GM21737 (cell line): ENCODE results near the gene MLNR.

ENCODE experiments used
- ATAC-seq: cut with Tn5 transposase; IDR thresholded peaks from one replicate; pipeline ENCODE4 v1.9.1; 2021; ENCODE audit warnings: mild to moderate bottlenecking, moderate library complexity; ENCODE audit not compliant: unreplicated experiment

The MLNR gene

DNA sequence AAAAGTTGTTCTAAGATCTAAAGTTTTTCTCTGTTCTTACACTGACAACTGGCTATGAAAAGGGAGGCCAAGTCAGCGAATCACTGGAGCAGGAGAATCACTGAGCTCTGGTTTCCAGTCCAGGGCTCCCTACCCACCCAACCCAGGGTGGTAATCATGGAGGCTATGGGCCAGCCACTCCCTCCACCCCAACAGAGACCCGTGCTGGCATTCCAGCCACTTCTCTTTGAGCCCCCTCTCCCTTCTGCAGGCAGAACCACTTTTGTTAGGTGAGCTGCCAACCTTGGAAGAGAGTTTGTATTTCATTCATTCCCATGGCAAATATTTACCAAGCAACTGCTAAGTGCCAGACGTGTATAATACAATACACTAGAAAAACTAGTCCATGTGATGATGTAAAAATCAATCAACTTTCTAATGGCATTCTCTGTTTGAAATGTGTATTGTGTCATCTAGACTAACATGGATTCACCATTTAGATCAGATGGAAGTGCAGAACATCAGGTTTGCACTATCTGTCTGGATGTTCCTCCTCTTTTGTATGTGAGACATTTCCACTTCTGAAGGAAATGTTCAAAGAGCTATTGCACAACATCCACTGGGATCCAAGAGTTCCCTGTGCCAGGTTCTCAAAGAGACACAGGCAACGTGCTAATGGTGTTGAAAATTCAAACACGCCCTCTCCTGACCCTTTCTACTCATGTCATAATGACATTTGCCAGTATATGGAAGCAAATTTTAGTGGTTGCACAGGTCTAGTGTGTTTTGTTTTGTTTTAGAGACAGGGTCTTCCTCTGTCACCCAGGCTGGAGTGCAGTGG is 5.3 kb downstream of the MLNR start:
- ATAC-seq, result no peak

DNA sequence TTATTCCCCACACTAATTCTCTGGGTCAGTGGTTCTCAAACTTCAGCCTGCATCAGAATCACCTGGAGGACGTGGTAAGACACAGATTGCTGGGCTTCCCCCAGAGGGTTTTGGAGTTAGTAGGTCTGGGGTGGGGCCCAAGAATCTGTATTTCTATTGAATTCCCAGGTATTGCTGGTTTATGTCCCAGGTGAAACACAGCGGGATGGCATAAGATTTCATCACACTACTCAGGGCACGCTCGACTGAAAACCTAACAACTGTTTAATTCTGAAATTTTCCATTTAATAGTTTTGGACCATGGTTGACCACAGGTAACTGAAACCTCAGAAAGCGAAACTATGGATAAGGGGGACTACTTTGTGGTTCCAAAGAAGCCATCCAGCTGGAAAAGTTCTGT is 6.5 kb downstream of the MLNR start:
- ATAC-seq, result no peak

GRCh38 chr13:49234741-49235140 is 14.6 kb downstream of the MLNR start:
- no peak for ATAC-seq

- ATAC-seq, result no peak
Observed at GRCh38 chr13:49235856-49236431, 15.8 kb downstream of the MLNR start.

GRCh38 chr13:49238621-49239020 is 18.5 kb downstream of the MLNR start:
- no peak for ATAC-seq

DNA sequence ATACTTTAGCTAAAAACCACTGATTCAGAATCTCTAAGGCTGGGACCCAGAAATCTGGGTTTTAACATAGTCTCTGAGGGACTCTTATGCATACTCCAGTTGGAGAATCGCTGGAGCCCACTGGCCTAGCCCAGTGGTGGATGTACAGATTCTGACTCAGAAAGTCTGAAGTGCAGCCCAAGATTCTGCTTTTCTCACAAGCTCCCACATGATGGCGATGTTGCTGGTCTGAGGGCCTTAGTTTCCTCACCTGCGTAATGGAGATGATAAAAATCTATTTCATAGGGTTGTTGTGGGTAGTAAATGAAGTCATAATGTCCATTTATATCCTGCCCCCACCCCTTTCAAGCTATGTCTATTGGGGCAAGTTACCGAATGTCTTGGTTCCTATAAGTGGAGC is 19.9 kb downstream of the MLNR start:
- no peak for ATAC-seq

DNA sequence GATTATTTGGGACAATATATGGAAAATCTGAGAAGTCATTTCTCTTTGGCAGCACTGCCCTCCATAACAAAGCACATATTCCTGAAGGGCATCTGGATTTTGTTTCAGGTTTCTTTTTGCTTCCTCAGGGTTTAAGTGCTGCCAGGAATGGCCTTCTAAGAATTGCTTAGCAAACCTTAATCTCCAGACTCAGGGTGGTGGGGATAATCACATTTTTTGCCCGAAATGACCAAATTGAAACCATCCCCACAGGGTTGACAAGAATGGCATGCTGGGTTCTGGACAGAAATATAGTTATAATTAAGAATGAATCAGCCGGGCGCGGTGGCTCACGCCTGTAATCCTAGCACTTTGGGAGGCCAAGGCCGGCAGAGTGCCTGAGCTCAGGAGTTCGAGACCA is 21.2 kb downstream of the MLNR start:
- no peak for ATAC-seq

GRCh38 chr13:49245101-49245500 is 25.0 kb downstream of the MLNR start:
- ATAC-seq, result no peak

- peak; percentile 28 for ATAC-seq
Observed at GRCh38 chr13:49246850-49247642, 26.9 kb downstream of the MLNR start.

DNA sequence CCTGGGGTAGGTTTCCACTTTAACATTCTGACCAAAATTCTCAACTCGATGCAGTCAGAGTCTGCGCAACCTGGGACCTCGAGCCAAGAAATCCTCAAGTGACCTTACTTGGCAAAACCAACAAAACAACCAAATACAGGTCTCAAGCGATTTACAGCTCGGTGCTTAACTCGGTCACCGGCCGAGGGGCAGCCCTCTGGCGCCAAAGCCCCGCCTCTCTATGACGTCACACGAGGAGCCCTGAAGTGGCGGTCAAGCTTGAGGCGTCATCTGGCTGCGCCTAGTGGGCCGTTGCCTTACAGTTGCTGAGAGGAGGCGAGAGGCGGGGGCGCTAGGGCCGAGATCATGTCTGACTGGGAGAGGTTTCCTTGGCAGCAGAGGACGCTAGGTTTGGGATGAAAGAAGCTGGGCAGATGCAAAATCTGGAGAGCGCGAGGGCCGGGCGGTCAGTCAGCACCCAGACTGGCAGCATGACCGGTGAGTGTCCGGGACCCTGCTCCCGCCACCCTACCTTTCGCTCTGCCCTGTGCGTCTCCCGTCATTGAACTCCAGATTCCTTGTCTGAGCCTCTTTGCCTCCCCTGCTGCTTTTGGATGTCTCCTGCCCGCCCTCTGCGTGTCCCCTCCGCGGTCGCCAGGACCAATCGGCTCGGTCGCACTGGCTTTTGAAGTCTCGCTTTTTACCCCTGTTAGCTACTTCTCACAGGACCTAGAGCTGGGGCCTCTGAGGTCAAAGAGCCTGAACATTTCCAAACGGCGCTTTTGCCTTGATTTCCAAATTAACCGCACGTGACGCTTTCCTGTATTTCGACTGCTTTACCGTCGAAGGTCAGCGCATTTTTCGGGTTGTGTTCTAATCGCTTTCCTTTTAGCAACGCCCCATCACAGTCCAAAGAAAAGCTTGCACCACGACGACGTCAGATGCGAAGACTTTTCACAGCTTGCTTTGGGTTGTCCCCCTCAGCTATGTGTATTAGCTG is 27.8 kb downstream of the MLNR start, which contains the start of gene CDADC1:
Gene CDADC1 (plus strand): TSS at position 283 of the 979 bp plus-strand sequence. CDS start 113 bp downstream, at position 396.
- peak; percentile 97 for ATAC-seq

DNA sequence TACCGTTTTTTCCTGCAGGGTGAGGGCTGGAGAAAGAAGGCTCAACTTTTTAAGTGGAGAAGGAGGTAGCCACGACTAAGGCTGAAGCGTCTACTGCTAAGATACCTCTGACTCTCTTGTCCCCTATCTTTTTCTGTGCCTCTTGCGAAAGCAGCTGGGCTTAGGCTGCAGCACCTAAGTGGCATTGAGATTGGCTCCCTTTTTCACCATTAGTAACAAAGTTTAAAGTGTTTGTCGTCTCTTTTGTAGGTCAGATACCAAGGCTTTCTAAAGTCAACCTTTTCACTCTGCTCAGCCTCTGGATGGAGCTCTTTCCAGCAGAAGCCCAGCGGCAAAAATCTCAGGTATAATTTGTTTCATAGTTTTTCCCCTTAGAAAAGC is 28.5 kb downstream of the MLNR start:
- ATAC-seq, result no peak

GRCh38 chr13:49251326-49251725 is 31.2 kb downstream of the MLNR start:
- ATAC-seq, result no peak

DNA sequence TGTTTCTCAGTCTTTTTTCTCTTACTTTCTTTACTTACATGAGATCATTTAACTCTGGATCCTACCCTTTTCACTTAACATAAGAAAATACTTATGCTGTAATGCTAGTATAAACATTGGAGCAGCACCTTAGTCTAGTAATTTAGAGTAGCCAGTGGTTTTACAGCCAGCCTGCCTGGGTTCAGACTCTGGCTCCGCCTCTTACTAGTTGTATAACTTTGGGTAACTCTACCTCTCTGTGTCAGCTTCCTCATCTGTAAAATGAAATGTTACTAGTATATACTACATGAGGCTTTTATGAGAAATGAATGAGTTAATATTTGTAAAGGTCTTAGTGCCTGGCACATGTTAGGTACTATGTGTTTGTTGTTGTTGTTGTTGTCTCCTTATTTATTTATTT is 33.2 kb downstream of the MLNR start:
- no peak for ATAC-seq

- ATAC-seq, result no peak
Observed at GRCh38 chr13:49254007-49254406, 33.9 kb downstream of the MLNR start.

- ATAC-seq, result no peak
Observed at GRCh38 chr13:49256841-49257240, 36.7 kb downstream of the MLNR start.

- ATAC-seq, result no peak
Observed at GRCh38 chr13:49258089-49258796, 38.1 kb downstream of the MLNR start.

DNA sequence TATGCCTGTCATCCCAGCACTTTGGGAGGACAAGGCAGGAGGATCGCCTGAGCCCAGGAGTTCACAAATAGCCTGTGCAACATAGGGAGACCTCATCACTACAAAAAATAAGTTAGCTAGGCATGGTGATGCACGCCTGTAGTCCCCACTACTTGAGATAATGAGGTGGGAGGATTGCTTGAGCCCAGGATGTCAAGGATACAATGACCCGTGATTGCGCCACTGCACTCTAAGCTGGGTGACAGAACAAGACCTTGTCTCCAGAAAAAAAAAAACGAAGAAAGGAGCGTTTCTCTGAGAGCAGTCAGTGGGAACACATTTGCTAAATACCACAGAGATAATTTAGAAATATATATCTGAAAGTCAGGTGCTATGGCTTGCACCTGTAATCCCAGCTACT is 39.4 kb downstream of the MLNR start:
- no peak for ATAC-seq

DNA sequence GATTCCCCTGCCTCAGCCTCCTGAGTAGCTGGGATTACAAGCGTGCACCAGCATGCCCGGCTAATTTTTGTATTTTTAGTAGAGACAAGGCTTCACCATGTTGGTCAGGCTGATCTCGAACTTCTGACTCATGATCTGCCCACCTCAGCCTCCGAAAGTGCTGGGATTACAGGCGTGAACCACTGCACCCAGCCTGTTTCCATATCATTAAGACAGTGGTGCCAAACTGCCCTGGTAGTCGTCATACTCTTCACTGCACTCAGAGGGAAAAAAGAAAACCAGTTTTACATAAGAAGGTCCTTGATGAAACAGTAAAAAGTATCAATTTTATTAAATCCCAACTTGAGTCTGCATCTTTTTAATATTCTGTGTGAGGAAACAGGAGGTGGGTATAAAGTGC is 42.5 kb downstream of the MLNR start:
- ATAC-seq, result no peak

DNA sequence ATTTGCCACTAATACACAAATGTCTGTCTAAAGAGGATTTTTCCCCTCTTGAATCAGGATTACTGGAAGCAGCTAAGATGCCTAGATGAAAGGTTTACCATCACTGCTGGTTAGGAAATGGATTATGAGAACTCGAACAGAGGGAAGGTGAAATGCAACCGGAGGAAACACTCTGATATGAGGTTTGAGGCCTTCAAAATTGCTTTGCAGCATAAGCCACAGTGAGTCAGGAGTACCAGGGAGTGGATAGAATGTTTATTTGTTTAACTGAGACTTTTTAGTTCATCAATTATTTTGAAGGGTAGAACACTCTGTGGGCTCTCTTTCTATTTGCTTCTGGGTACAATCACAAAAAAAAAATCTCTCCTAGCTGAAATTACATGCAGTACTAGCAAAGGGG is 45.7 kb downstream of the MLNR start:
- ATAC-seq, result no peak

GRCh38 chr13:49271264-49271663 is 51.1 kb downstream of the MLNR start:
- ATAC-seq, result no peak
